Measurements from ENCODE around the gene FAM117B. TPM values are rescaled to one million over a fixed set of nuclear protein-coding genes. Genes with fewer than 3 reads are reported as not detected.

Gene FAM117B
- total RNA-seq, 1 experiment from 2014 or later: 9.1 TPM

- DNase-seq (ENCODE audit: low read depth, low spot score): no peak
- no TSS peak for BruUV-seq (replicated peaks)
- H3K4me2 ChIP-seq (ENCODE audit: low read length): no peak overlapping the region
- no peak overlapping the region for H3K9ac ChIP-seq (ENCODE audit: low read length)
- ATAC-seq: no peak
- H4K20me1 ChIP-seq (ENCODE audit: insufficient read depth): no peaks in the 10 kb centered on the region
- peaks cover 0 to 3% of the 10 kb centered on the region in 2 experiments; a peak in 1 of 4 replicates for H3K4me1 ChIP-seq (ENCODE audit: control insufficient read depth in 1 of 2, insufficient read depth in 2 of 2, low read length in 2 of 2)
- no peaks in the 10 kb centered on the region for H3K9me3 ChIP-seq (ENCODE audit: control insufficient read depth in 1 of 2, insufficient read depth in 1 of 2, low read depth in 1 of 2, low read length in 2 of 2)
- H3K79me2 ChIP-seq (ENCODE audit: insufficient read depth, low read length): no peaks in the 10 kb centered on the region
- H3K36me3 ChIP-seq (ENCODE audit: control insufficient read depth in 1 of 2, insufficient read depth in 2 of 2, low read length in 2 of 2): no peaks in the 10 kb centered on the region
- intact Hi-C loops (cut with micrococcal nuclease): no loop called here
- CTCF ChIA-PET: no interaction called here
- H3K4me3 ChIP-seq (replicated peaks in 1 of 2; ENCODE audit: low read depth in 1 of 2, low read length in 2 of 2): no peak overlapping the region
- no peak overlapping the region for H3K27ac ChIP-seq (ENCODE audit: low read depth, low read length)
- H2AFZ ChIP-seq (ENCODE audit: low read depth, low read length, poor library complexity, severe bottlenecking): no peak overlapping the region
- RAD21 ChIA-PET (ENCODE audit: low non-redundant PET in 1 of 2, low total read pairs in 2 of 2, uncharacterized antibody in 2 of 2, unreplicated experiment in 2 of 2): no interaction called here
- TF ChIP-seq JUND (IDR thresholded peaks at IDR 0.05) (peak; percentile 60), SP1 (IDR thresholded peaks at IDR 0.05; ENCODE audit: low read depth) (0 out of 2 replicates have a peak, but pooled peaks have one; percentile 20), SIN3A (IDR thresholded peaks at IDR 0.05; ENCODE audit: low read depth) (no peak), ELF1 (IDR thresholded peaks at IDR 0.05; ENCODE audit: borderline replicate concordance, low read depth) (no peak), POLR2AphosphoS5 (IDR thresholded peaks at IDR 0.05; ENCODE audit: low read depth, low read length) (no peak), CTCF (IDR thresholded peaks at IDR 0.05 in 2 of 3, conservative IDR thresholded peaks at IDR 0.05 in 1 of 3; ENCODE audit: borderline replicate concordance in 1 of 3, insufficient read depth in 1 of 3, low read depth in 2 of 3, low read length in 2 of 3) (no peak), ZFX (IDR thresholded peaks at IDR 0.05) (no peak), ZNF274 (IDR thresholded peaks at IDR 0.05; ENCODE audit: low read depth, low read length) (no peak), EZH2 (IDR thresholded peaks at IDR 0.05) (no peak), FOSL1 (IDR thresholded peaks at IDR 0.05; ENCODE audit: low read depth) (peak; percentile 33; the same call in 1 of the 2 replicates)
- TF ChIP-seq, protein P1, sequence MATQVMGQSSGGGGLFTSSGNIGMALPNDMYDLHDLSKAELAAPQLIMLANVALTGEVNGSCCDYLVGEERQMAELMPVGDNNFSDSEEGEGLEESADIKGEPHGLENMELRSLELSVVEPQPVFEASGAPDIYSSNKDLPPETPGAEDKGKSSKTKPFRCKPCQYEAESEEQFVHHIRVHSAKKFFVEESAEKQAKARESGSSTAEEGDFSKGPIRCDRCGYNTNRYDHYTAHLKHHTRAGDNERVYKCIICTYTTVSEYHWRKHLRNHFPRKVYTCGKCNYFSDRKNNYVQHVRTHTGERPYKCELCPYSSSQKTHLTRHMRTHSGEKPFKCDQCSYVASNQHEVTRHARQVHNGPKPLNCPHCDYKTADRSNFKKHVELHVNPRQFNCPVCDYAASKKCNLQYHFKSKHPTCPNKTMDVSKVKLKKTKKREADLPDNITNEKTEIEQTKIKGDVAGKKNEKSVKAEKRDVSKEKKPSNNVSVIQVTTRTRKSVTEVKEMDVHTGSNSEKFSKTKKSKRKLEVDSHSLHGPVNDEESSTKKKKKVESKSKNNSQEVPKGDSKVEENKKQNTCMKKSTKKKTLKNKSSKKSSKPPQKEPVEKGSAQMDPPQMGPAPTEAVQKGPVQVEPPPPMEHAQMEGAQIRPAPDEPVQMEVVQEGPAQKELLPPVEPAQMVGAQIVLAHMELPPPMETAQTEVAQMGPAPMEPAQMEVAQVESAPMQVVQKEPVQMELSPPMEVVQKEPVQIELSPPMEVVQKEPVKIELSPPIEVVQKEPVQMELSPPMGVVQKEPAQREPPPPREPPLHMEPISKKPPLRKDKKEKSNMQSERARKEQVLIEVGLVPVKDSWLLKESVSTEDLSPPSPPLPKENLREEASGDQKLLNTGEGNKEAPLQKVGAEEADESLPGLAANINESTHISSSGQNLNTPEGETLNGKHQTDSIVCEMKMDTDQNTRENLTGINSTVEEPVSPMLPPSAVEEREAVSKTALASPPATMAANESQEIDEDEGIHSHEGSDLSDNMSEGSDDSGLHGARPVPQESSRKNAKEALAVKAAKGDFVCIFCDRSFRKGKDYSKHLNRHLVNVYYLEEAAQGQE (IDR thresholded peaks at IDR 0.05; ENCODE audit: low read depth): no peak
- H3K9me2 ChIP-seq (ENCODE audit: insufficient read depth): no peaks in the 10 kb centered on the region
- POLR2A ChIA-PET: no interaction called here
- no peaks in the 10 kb centered on the region for H3K27me3 ChIP-seq (ENCODE audit: insufficient read depth, low read length)
Observed at GRCh38 chr2:202605174-202605573, 29.6 kb upstream of the FAM117B start.
